ENCODE measurements around the gene ZBTB45. TPM values are rescaled to one million over a fixed set of nuclear protein-coding genes. Genes with fewer than 3 reads are reported as not detected.
A peak's percentile ranks its signal among the peaks of the same experiment; 100 is the strongest.

The ZBTB45 gene
- polyA plus RNA-seq, 3 donors: 2.2 to 5.3 (median 2.6) TPM

DNA sequence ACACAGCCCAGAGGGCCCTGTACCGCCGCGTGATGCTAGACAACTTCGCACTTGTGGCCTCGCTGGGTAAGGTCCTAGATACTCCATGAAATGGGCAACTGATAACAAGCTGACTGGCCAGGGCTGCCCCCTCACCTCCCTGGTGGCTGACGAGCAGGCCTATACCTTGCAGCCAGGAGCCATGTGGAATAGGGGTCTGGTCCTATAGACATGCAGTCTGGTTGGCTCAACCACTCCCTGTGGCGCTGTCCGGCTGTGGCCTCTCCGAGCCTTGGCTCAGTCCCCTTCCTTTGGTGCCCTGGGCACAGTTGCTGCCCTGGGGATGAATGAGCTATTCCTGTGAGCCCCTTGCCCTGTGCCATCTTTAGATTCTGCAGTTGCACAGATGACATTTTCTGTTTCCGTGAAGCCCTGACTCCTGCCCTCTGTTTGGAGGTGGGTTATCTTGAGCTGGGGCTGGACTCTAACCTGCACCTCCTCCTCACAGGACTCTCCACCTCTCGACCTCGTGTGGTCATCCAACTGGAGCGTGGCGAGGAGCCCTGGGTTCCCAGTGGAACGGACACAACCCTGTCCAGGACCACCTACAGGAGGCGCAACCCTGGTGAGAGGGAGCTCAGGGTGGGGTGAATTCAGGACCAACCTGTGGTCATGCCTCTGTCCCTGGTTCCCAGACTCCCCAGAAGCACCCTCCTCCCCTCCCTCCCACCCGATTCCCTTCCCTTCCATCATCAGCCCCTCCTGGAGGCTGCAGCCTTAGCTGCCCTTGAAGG, 50.2 kb downstream of the ZBTB45 start:
- intact Hi-C loops (cut with micrococcal nuclease): no loop called here
- Mint-ChIP-seq H3K27ac (no peak overlapping the region), H3K36me3 (peaks cover 33 to 38% of the 10 kb centered on the region in 2 donors), H3K9me3 (peaks cover 0 to 9% (median 3%) of the 10 kb centered on the region in 7 donors), H3K27me3 (ENCODE audit: low read depth in 3 of 3) (peaks cover 3 to 9% (median 5%) of the 10 kb centered on the region in 3 donors), H3K4me1 (peaks cover 21% of the 10 kb centered on the region), H3K4me3 (no peak overlapping the region)
- TF ChIP-seq, protein P1, sequence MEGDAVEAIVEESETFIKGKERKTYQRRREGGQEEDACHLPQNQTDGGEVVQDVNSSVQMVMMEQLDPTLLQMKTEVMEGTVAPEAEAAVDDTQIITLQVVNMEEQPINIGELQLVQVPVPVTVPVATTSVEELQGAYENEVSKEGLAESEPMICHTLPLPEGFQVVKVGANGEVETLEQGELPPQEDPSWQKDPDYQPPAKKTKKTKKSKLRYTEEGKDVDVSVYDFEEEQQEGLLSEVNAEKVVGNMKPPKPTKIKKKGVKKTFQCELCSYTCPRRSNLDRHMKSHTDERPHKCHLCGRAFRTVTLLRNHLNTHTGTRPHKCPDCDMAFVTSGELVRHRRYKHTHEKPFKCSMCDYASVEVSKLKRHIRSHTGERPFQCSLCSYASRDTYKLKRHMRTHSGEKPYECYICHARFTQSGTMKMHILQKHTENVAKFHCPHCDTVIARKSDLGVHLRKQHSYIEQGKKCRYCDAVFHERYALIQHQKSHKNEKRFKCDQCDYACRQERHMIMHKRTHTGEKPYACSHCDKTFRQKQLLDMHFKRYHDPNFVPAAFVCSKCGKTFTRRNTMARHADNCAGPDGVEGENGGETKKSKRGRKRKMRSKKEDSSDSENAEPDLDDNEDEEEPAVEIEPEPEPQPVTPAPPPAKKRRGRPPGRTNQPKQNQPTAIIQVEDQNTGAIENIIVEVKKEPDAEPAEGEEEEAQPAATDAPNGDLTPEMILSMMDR (IDR thresholded peaks at IDR 0.05): no peak
- Histone ChIP-seq H3K4me3 (replicated peaks in 1 of 3; ENCODE audit: low read depth in 2 of 3, low read length in 3 of 3) (no peak overlapping the region), H3K79me2 (ENCODE audit: insufficient read depth, low read length) (peaks cover 15% of the 10 kb centered on the region), H3K4me1 (ENCODE audit: control insufficient read depth in 1 of 2, insufficient read depth in 2 of 2, low read length in 2 of 2) (peaks cover 22 to 26% of the 10 kb centered on the region in 2 donors), H4K20me1 (ENCODE audit: insufficient read depth, low read length) (no peaks in the 10 kb centered on the region), H3K9ac (ENCODE audit: insufficient read depth, low read length, poor library complexity, severe bottlenecking) (no peak overlapping the region), H3K9me3 (replicated peaks in 1 of 2; ENCODE audit: control insufficient read depth in 1 of 2, insufficient read depth in 1 of 2, low read length in 2 of 2) (no peaks in the 10 kb centered on the region), H3K27ac (ENCODE audit: low read depth in 1 of 2, low read length in 2 of 2) (no peak overlapping the region), H2AFZ (ENCODE audit: insufficient read depth, low read depth, low read length, poor library complexity, severe bottlenecking) (no peak overlapping the region), H3K27me3 (ENCODE audit: control insufficient read depth in 2 of 2, insufficient read depth in 2 of 2, low read length in 2 of 2) (no peaks in the 10 kb centered on the region), H3K4me2 (replicated peaks; ENCODE audit: extremely low read depth, low read length, poor library complexity, severe bottlenecking) (no peak overlapping the region), H3K36me3 (replicated peaks in 1 of 2; ENCODE audit: control insufficient read depth in 1 of 2, insufficient read depth in 2 of 2, low read length in 2 of 2) (peaks cover 31 to 34% of the 10 kb centered on the region in 2 donors)
- DNase-seq: no peak
- WGBS (ENCODE audit: insufficient coverage): 98% methylated on average over 9 of the region's 17 CpGs

DNA sequence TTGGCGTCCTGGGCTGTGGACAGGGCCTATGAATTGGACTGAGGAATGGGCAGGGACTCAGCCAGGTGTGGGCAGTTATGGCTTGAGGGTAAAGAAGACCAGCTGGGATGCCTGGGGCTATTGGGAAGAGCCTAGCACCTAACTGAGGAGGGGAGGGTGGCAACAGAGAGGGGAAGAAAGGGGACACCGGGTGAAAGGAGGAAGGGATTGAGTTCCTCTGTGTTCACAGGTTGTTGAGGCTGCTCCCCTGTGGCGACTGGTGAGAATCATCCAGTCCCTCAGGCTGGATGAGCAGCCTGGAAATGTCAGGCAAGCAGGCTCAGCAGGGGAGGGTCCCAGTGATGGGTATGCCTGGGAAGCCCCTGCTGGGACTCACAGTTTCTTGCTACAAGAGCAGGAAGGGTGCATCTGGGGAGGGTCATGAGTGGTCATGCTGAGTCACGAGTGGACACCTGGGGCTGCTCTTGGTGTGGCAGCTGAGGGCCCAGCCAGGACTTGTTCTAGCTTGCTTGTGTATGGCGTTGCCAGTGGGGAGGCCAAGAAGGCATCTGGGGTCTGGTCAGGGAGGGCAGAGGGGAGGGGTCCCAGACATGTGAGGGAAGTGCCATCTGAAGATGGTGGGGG, 51.3 kb downstream of the ZBTB45 start:
- intact Hi-C loops (cut with micrococcal nuclease): no loop called here
- no peak overlapping the region for H3K27ac ChIP-seq (ENCODE audit: low read depth in 1 of 2, low read length in 2 of 2)
- peak overlapping the region; percentile 74 to 87 for H3K4me3 Mint-ChIP-seq
- no peaks in the 10 kb centered on the region for H4K20me1 ChIP-seq (ENCODE audit: insufficient read depth, low read length)
- no peak overlapping the region for H3K4me3 ChIP-seq (replicated peaks in 1 of 3; ENCODE audit: low read depth in 2 of 3, low read length in 3 of 3)
- peaks cover 32 to 38% of the 10 kb centered on the region in 2 donors for H3K36me3 Mint-ChIP-seq
- peak overlapping the region in 5 of 7 donors; percentile 16 to 70 (median 52) for H3K27ac Mint-ChIP-seq
- peaks cover 24 to 29% of the 10 kb centered on the region in 2 donors for H3K4me1 ChIP-seq (ENCODE audit: control insufficient read depth in 1 of 2, insufficient read depth in 2 of 2, low read length in 2 of 2)
- H3K9me3 Mint-ChIP-seq: peaks cover 0 to 9% (median 3%) of the 10 kb centered on the region in 7 donors
- peaks cover 15% of the 10 kb centered on the region for H3K79me2 ChIP-seq (ENCODE audit: insufficient read depth, low read length)
- H3K9me3 ChIP-seq (replicated peaks in 1 of 2; ENCODE audit: control insufficient read depth in 1 of 2, insufficient read depth in 1 of 2, low read length in 2 of 2): no peaks in the 10 kb centered on the region
- 67% methylated on average over 5 of the region's 5 CpGs for WGBS (ENCODE audit: insufficient coverage)
- no peak overlapping the region for H3K9ac ChIP-seq (ENCODE audit: insufficient read depth, low read length, poor library complexity, severe bottlenecking)
- TF ChIP-seq, protein P1 (IDR thresholded peaks at IDR 0.05): no peak
- H3K27me3 ChIP-seq (ENCODE audit: control insufficient read depth in 2 of 2, insufficient read depth in 2 of 2, low read length in 2 of 2): no peaks in the 10 kb centered on the region
- peaks cover 5 to 9% (median 6%) of the 10 kb centered on the region in 3 donors for H3K27me3 Mint-ChIP-seq (ENCODE audit: low read depth in 3 of 3)
- peaks cover 24% of the 10 kb centered on the region for H3K4me1 Mint-ChIP-seq
- peak overlapping the region; percentile 15 for H3K4me2 ChIP-seq (replicated peaks; ENCODE audit: extremely low read depth, low read length, poor library complexity, severe bottlenecking)
- peaks cover 31 to 34% of the 10 kb centered on the region in 2 donors for H3K36me3 ChIP-seq (replicated peaks in 1 of 2; ENCODE audit: control insufficient read depth in 1 of 2, insufficient read depth in 2 of 2, low read length in 2 of 2)
- DNase-seq: no peak
- no peak overlapping the region for H2AFZ ChIP-seq (ENCODE audit: insufficient read depth, low read depth, low read length, poor library complexity, severe bottlenecking)

All from CD14-positive monocyte (primary cell).